Fibroblast of lung (primary cell): ENCODE data around the gene PDGFA. TPM values are rescaled to one million over a fixed set of nuclear protein-coding genes. Genes with fewer than 3 reads are reported as not detected.

ENCODE experiments used
- DNase-seq, 2 donors: peaks; one replicate each; pipeline versions ENCODE4 v3.0.0 to v3.0.0-alpha.2; 2010; ENCODE audit warnings: low read depth in 2 of 2
- H2AFZ ChIP-seq: 2 replicates; pipeline ENCODE4 v1.5.1; 2012; ENCODE audit warnings: low read length, control low read depth, inconsistent platforms
- H3K27ac ChIP-seq: 2 replicates; pipeline ENCODE4 v1.5.1; 2011; ENCODE audit warnings: low read length, control low read depth; ENCODE audit not compliant: insufficient read depth
- H3K27me3 ChIP-seq: 2 replicates; pipeline ENCODE4 v1.5.1; 2011; ENCODE audit warnings: mild to moderate bottlenecking, low read length; ENCODE audit not compliant: control insufficient read depth, insufficient read depth
- H3K36me3 ChIP-seq: 2 replicates; pipeline ENCODE4 v1.5.1; 2011; ENCODE audit warnings: low read length; ENCODE audit not compliant: control insufficient read depth, insufficient read depth
- H3K4me1 ChIP-seq: 2 replicates; pipeline ENCODE4 v1.5.1; 2011; ENCODE audit warnings: low read length; ENCODE audit not compliant: control insufficient read depth, insufficient read depth; ENCODE audit errors: extremely low read depth
- H3K4me2 ChIP-seq: 2 replicates; pipeline ENCODE4 v1.5.1; 2011; ENCODE audit warnings: low read length, control low read depth; ENCODE audit not compliant: insufficient read depth; ENCODE audit errors: extremely low read depth
- H3K4me3 ChIP-seq, 4 experiments: fragments of 200-600 bp in 1 of 4; sonication (generic) in 1 of 4; replicated peaks in 1 of 4; 2 replicates each; pipeline ENCODE4 v1.5.1; 2011 to 2016; ENCODE audit warnings: low read length in 4 of 4, low read depth in 3 of 4, mild to moderate bottlenecking in 3 of 4, control low read depth in 2 of 4, inconsistent platforms in 1 of 4, mixed read lengths in 1 of 4; ENCODE audit not compliant: insufficient read depth in 1 of 4; ENCODE audit errors: control extremely low read depth in 1 of 4
- H3K79me2 ChIP-seq: 2 replicates; pipeline ENCODE4 v1.5.1; 2012; ENCODE audit warnings: mild to moderate bottlenecking, low read length, inconsistent platforms; ENCODE audit not compliant: control insufficient read depth, insufficient read depth
- H3K9ac ChIP-seq: 2 replicates; pipeline ENCODE4 v1.5.1; 2011; ENCODE audit warnings: mild to moderate bottlenecking, low read length, control low read depth; ENCODE audit not compliant: insufficient read depth
- H3K9me3 ChIP-seq: 2 replicates; pipeline ENCODE4 v1.5.1; 2012; ENCODE audit warnings: low read depth, low read length; ENCODE audit not compliant: control insufficient read depth, insufficient read depth
- H4K20me1 ChIP-seq: 2 replicates; pipeline ENCODE4 v1.5.1; 2011; ENCODE audit warnings: low read length; ENCODE audit not compliant: control insufficient read depth, insufficient read depth; ENCODE audit errors: extremely low read depth
- CTCF ChIP-seq, 2 donors: IDR thresholded peaks in 1 of 2; conservative IDR thresholded peaks in 1 of 2; 1 replicate in 1 of 2; 2 replicates in 1 of 2; pipeline ENCODE4 v1.5.1; 2011 to 2012; ENCODE audit warnings: low read length in 2 of 2, control low read depth in 1 of 2, inconsistent platforms in 1 of 2, low read depth in 1 of 2, mild to moderate bottlenecking in 1 of 2
- EZH2 ChIP-seq: IDR thresholded peaks from 2 replicates; pipeline ENCODE4 v1.5.1; 2012; ENCODE audit warnings: low read length, control low read depth, mild to moderate bottlenecking; ENCODE audit errors: missing control alignments
- polyA plus RNA-seq, 2 donors: library from polyadenylated mRNA; depleted of rRNA in 1 of 2; stranded (reverse) in 1 of 2; unstranded in 1 of 2; fragments of >200 nt; gene quantifications; 2 replicates each; pipeline ENCODE4 v1.2.1, GENCODE V29; 2011 to 2012; ENCODE audit warnings: missing spikeins in 1 of 2
- total RNA-seq: library from RNA; depleted of rRNA; stranded (reverse); fragments of >200 nt; gene quantifications from 2 replicates; pipeline ENCODE4 v1.2.1, GENCODE V29; 2014

The PDGFA gene
- total and polyA plus RNA-seq, 2 donors (not counting 1 experiment from before 2014, with no cell fraction given), result 13.5 to 16.9 TPM

- Histone ChIP-seq H3K9me3 (no peaks in the 10 kb centered on the region), H3K27ac (no peak overlapping the region), H3K4me1 (peaks cover 9% of the 10 kb centered on the region), H3K4me2 (no peak overlapping the region), H3K36me3 (no peaks in the 10 kb centered on the region), H3K4me3 (no peak overlapping the region), H2AFZ (no peak overlapping the region), H3K9ac (no peak overlapping the region), H3K79me2 (no peaks in the 10 kb centered on the region), H3K27me3 (no peaks in the 10 kb centered on the region), H4K20me1 (no peaks in the 10 kb centered on the region)
- TF ChIP-seq EZH2, result no peak
- peak; percentile 39 to 68 for DNase-seq
Observed at GRCh38 chr7:464454-465401, 54.9 kb downstream of the PDGFA start.

- no peak overlapping the region for H2AFZ ChIP-seq
- H3K4me3 ChIP-seq, result no peak overlapping the region
- H3K27ac ChIP-seq, result no peak overlapping the region
- H3K4me2 ChIP-seq, result no peak overlapping the region
- no peak overlapping the region for H3K9ac ChIP-seq
- no peaks in the 10 kb centered on the region for H3K36me3 ChIP-seq
- no peak for DNase-seq
- H3K9me3 ChIP-seq, result no peaks in the 10 kb centered on the region
- H4K20me1 ChIP-seq, result no peaks in the 10 kb centered on the region
- TF ChIP-seq CTCF (conservative IDR thresholded peaks at IDR 0.05 in 1 of 2, IDR thresholded peaks at IDR 0.05 in 1 of 2; ENCODE audit: low read depth in 1 of 2, low read length in 2 of 2) (no peak), EZH2 (no peak)
- no peaks in the 10 kb centered on the region for H3K27me3 ChIP-seq
- peaks cover 5% of the 10 kb centered on the region for H3K4me1 ChIP-seq
- H3K79me2 ChIP-seq, result no peaks in the 10 kb centered on the region
Observed at GRCh38 chr7:463817-464453, 55.7 kb downstream of the PDGFA start.

- peaks cover 5% of the 10 kb centered on the region for H3K4me1 ChIP-seq
- no peak for TF ChIP-seq CTCF (conservative IDR thresholded peaks at IDR 0.05 in 1 of 2, IDR thresholded peaks at IDR 0.05 in 1 of 2; ENCODE audit: low read depth in 1 of 2, low read length in 2 of 2)
- no peak for TF ChIP-seq EZH2
- H3K4me2 ChIP-seq, result no peak overlapping the region
- H3K9me3 ChIP-seq, result no peaks in the 10 kb centered on the region
- H2AFZ ChIP-seq, result no peak overlapping the region
- H3K27ac ChIP-seq, result no peak overlapping the region
- H4K20me1 ChIP-seq, result no peaks in the 10 kb centered on the region
- H3K27me3 ChIP-seq, result no peaks in the 10 kb centered on the region
- no peak overlapping the region for H3K9ac ChIP-seq
- DNase-seq, result no peak
- no peaks in the 10 kb centered on the region for H3K79me2 ChIP-seq
- no peak overlapping the region for H3K4me3 ChIP-seq
- no peaks in the 10 kb centered on the region for H3K36me3 ChIP-seq
Observed at GRCh38 chr7:463362-463781, 56.3 kb downstream of the PDGFA start.
